GM21390 (cell line): Measurements from ENCODE around the gene NDUFAF8.

Experiments used
- ATAC-seq: cut with Tn5 transposase; IDR thresholded peaks from one replicate; pipeline ENCODE4 v1.9.1; 2021; ENCODE audit not compliant: unreplicated experiment

NDUFAF8 gene

DNA sequence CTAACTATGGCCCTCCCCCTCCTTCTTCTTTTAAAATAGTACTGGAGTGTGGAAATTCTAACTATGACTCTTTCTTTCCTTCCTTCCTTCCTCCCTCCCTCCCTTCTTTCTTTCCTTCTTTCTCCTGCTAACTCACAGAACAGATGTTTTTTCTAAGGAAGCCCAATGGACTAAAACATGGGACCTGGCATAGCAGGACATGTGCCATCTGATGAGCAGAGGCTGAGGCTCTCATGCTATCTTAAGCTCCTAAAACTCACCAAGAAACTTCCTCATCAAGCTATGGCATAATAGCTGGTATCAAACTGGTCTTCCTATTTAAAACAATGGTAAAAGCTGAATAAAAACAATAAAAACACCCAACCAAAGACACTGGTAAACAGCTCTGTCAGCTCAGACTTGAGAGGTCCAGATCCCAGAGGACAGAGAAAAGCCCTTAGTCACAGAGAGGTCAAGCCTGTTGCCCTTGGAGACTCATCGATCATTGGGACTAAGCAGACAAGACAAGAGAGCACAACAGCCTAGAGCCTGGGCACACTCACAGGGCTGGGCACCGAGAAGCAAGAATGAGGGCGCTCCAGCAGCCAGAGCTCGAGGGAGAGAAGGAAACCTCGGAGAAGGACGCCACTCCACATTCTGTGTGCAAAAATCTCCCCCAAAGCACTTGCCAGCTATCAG, 28.4 kb downstream of the NDUFAF8 start:
- no peak for ATAC-seq

GRCh38 chr17:81270279-81270678, 31.2 kb downstream of the NDUFAF8 start:
- no peak for ATAC-seq

GRCh38 chr17:81271226-81271625, 32.1 kb downstream of the NDUFAF8 start:
- no peak for ATAC-seq

DNA sequence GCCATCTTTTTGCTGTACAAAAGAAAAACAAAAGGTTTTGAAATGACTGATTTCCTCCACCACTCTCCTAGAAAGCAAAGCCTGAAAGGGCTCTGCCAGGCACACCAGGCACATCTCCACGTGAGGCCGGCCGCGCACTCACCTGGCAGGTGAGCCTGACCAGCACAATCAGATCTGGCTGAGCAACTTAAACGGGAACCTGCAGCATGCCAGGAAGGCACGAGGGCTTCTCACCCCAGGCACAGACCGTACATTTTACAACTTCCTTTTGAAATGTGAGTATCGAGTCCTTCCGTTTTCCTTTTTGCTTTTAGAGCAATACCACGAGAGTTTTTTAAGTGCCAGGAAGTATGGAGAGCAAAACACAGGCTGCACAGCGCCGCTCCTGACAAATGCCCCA, 33.5 kb downstream of the NDUFAF8 start:
- ATAC-seq: no peak

- no peak for ATAC-seq
Observed at GRCh38 chr17:81273698-81274470, 34.8 kb downstream of the NDUFAF8 start.

- no peak for ATAC-seq
Observed at GRCh38 chr17:81274471-81274855, 35.3 kb downstream of the NDUFAF8 start.

DNA sequence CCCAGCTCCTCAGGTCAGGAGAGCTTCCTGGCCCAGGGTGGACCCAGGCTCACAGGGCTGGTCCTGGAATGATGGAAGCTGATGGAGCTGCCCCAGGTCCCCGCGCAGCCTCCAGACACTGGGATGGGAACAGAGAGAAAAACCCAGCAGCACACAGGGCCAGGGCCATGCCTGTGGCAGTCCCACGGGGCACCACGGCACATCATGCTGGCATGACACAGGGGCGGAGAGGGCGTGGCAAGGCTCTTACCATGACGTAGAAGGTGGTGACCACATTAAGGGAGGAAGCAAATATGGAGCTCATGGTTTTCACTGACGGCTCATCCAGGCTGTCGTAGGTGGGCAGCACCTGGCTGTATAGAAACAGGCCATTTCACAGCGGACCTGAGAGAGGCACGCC, 37.7 kb downstream of the NDUFAF8 start:
- ATAC-seq: no peak

- ATAC-seq: no peak
Observed at GRCh38 chr17:81277421-81277820, 38.3 kb downstream of the NDUFAF8 start.

DNA sequence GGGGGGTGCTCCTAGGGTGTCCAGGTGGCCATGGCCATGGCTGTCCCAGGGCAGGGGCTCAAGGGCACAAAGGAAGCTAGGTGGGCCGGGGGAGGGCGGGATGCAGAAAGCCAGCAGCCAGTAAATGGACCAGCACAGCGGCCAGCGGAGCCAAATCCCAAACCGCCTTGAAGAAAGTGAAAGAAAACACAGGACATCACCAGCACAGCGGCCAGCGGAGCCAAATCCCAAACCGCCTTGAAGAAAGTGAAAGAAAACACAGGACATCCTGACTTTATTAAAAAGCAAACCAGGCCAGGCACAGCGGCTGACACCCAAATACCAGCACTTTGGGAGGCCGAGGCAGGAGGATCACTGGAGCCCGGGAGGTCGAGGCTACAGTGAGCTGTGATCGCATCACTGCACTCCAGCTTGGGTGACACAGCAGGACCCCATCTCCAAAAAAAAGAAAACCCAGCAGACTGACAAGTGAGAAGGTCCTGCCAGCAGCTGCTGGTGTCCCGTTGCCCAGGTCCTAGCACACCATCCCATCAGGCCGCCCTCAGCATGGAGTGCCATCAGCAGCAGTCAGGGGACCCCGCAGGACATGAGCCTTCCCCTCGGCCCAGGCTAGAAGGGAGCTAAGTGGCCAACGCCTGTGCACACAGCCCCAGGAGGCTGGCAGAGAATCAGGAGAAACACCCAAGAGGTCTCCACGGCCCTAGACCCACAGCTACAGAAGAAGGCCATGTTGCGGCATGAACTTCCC, 39.0 kb downstream of the NDUFAF8 start:
- ATAC-seq: no peak

DNA sequence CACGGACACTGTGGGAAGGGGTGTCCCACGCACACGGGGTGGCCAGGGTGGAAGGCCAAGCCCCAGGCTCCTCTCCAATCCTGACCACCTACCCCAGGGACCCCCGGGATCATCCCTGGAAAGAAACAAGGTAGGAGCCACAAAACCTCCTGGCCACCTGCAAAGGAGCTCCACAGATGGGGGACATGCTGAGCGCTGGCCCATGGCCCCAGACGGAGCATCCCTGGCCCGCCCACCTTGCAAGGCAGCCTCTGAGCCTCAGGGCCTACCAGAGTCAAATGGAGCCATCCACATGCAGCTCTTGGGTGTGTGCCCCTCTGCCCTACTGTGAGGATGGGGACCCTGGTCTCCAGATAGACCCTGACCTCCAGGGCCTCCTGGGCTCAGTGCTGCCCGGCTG, 39.7 kb downstream of the NDUFAF8 start:
- no peak for ATAC-seq

DNA sequence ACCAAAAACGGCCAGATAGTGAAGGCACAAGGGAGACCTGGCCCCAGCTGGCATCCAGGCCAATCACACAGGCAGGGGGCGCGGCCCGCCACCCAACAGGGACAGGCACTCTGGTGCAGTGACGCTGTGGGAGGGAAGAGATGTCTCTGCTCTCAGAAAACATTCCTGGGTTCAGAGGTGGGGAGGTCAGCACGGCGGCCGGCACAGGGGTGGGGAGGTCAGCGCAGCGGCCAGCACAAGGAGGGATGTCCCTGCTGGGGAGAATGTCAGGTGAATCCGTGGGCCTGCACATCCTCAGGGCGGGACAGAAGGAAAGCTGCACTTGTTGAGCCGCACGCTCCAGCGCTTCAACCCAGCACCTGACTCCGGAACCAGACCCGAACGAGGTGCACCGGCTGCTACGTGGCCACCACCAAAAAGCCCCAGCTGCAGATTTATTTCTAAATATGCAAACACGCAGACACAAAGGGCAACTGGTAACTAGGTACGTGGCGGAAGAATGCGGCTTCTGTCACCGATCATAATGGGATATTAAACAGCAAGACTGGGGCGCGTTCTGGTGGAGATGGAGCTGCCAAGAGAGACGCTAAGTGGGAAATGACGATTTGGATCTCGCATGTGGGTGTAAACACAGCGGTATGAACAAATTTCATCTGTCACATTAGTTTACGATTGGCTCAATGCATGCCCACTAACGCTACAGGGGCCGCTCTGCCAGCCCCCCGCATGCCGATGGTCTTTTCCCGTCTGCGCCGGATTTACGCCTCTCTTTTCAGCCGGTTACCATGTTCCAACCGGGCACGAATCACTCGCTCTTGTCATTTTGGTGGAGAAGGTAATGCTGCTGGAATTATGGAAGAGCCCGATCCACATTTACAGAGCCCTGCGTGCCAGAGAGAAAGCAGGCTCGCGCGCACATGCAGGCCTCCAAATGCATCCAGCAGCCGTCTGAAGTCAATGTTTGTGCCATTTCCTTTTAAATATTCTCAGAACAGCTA, 40.5 kb downstream of the NDUFAF8 start:
- no peak for ATAC-seq

DNA sequence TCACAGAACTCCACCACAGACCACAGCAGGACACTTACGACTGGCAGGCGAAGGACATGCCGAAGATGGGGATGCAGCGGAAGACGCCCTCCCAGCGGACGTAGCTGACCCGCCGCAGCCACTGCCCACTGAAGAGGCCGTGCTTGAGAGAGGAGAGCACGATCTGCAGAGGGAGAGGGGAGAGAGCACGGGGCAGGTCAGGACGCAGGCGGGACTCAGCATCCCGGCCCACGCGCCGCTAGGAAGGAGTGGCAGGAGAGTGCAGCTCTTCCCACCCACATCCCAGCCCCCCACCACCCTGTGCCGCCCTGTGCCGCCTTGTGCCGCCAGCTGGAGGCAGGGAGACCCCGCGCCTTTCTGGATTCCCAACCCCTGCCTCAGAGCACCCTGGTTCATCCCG, 41.5 kb downstream of the NDUFAF8 start:
- ATAC-seq: no peak

- no peak for ATAC-seq
Observed at GRCh38 chr17:81282141-81282540, 43.0 kb downstream of the NDUFAF8 start.

DNA sequence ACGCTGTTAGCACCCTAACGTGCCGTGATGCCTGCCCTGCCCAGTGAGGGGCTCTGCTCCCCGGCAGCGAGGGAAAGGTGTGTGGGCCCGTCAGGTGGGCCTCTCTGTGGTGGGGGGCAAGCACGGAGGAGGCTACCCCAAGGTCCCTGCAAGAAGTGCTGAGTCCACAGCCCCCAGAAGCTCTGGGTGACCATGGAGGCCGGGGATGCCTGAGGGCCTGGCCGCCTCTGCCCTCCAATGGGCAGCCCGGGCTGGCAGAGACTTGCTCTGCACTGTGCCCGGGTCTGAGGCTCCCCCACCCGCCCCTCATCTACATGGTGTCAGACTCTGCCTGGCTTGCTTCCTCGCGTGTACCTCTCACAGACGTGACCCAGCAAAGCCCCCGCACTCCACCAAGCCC, 43.8 kb downstream of the NDUFAF8 start:
- no peak for ATAC-seq

GRCh38 chr17:81285179-81285878, 46.2 kb downstream of the NDUFAF8 start:
- ATAC-seq: no peak

GRCh38 chr17:81285894-81286293, 46.8 kb downstream of the NDUFAF8 start:
- ATAC-seq: no peak

GRCh38 chr17:81286491-81287145, 47.5 kb downstream of the NDUFAF8 start:
- ATAC-seq: no peak

- ATAC-seq: no peak
Observed at GRCh38 chr17:81287152-81287551, 48.0 kb downstream of the NDUFAF8 start.

GRCh38 chr17:81287741-81288430, 48.8 kb downstream of the NDUFAF8 start:
- ATAC-seq: no peak
